HG03025 (cell line): Measurements from ENCODE around the gene BYSL.
"Not testable (repeated sequence)": the region's sequence is repeated elsewhere in the genome, so short reads cannot be mapped to it uniquely, and the experiment has no call there.

ENCODE experiments used
- ATAC-seq: cut with Tn5 transposase; IDR thresholded peaks from one replicate; pipeline ENCODE4 v1.9.1; 2021; ENCODE audit warnings: mild to moderate bottlenecking, moderate library complexity; ENCODE audit not compliant: unreplicated experiment, low FRiP score

BYSL gene

DNA sequence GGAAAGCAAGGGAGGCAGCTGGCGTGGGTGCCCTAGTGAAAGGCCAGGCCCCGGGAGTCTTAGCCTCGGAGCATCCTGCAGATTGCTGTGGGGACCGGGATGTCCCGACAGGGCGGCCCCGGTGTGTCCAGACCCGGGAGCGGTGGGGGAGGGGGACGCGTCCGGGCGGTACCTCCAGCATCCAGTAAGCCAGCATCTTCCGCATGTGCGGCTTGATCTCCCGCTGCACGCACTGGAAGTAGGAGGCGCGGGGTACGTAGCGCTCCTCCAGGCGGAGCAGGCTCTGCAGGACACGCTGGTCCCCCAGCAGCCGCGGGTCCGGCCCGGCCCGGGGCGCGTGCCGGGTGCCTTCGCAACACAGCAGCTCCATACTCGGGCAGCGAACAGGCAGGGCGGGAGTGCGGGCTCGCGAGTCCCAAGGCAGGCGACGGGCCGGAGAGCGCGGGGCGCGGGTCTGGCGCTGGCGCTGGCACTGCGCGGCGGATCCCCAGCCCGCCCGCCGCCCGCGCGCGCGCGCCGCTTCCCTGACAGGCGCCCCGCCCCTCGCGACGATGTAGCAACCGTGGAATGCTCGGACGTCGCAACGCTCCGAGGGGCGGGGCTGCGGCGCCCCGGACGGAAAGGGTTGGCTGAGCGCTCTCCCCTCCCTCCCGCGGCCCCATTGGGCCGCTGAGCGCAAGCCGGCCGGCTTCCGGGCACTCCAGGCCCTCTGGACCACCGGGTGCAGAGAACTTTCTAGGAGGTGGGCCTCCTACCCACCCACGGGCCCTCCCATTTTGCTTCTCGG, 20.2 kb downstream of the BYSL start, which contains the start of gene CCND3:
TSS of gene CCND3 (minus strand) at position 529 of the 787 bp plus-strand sequence. CDS start at position 370, 159 bp downstream.
- ATAC-seq, result peak; percentile 71

DNA sequence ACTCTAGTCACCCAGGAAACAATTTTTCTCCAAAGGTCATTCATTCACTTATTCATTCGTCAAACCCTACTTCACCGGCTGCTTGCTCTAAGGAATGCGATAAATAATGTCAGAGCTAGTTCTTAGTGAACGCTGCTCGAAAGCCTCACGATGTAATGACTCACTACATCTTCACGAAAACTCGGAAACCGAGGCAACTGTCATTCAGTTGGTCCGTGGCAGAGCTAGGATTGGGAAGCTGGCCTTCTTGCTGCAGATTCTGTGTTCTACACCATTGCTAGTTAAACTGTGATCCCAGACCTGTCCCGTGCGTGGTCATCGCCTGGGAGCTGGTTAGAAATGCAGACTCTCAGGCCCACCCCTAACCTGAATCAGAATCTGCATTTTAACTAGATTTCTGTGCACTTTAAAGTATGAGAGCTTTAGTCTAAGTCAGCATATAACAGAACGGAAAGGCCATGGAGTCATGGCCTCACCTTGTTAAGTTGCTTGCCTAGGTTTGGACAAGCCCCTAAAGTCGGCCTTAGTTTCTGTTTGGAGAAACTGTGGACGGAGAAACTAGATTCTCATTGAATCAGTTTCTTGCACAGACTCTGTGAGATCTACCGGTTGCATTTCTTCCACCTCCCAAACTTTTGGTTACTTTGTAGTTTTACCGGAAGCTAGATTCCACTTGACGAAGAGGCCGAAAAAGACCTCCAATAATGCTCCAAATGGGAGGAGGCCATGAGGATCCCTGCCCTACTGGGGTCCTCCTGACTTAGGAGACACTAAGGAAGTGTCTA, 21.0 kb downstream of the BYSL start:
- peak; percentile 2 for ATAC-seq

GRCh38 chr6:41942882-41943281, 21.6 kb downstream of the BYSL start:
- ATAC-seq, result not testable (repeated sequence)

DNA sequence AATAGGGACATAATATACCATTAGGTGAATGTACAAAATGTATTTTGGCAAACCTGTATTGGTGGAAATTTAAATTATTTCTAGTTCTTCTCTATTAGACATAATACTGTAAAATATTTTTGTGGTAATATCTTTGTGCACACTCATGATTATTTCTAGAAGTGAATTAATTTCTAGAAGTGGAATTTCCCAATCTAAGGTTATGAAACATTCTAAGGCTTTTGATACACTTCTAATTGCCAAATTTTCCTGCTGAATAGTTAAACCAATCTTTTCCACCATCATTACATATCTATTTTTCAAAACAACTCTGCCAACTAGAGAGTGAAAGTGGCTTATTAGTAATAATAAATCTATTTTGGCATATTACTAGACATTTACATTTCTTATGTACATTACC, 22.2 kb downstream of the BYSL start:
- ATAC-seq, result no peak

DNA sequence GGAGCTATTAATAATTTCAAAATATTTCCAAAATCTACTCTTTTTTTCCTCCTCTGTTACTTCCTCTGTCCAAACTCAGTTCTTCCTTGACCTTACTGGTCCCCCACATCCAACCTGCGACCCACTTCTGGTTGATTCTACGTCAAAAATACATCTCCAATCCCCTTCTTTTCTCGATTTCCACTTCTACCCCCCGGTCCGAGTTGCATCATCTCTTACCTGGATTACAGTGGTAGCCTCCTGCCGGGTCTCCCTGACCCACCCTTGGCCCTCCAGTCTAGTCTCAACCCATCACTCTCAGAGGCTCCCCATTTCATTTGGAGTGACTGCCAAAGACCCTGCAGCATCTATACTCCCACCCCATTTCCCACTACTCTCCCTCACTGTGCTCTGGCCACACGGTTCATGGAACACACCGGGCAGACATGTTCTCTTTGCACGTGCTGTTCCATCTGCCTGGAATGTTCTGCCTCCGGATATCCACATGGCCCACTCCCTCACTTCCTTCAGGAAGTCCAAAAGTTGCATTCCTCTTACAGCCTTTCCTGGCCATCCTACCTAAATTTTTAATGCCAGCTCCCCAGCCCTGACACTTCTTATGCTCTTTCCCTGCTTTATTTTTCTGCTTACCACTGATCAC, 26.4 kb downstream of the BYSL start:
- no peak for ATAC-seq

GRCh38 chr6:41954668-41955067, 33.4 kb downstream of the BYSL start:
- no peak for ATAC-seq

DNA sequence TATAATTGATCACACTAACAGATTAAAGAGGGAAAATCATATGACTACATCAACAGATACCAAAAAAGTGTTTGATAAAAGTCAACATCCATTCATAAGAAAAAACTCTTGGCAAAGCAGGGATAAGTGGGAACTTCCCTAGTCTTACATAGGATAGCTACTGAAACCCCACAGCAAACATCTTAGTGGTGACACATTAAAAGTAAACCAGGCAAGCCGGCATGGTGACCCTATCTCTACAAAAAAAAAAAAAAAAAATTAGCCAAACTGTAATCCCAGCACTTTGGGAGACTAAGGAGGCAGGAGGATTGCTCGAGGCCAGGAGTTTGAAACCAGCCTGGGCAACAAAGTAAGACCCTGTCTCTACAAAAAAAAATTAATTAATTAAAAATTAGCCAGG, 34.1 kb downstream of the BYSL start:
- ATAC-seq, result no peak

- no peak for ATAC-seq
Observed at GRCh38 chr6:41957117-41957516, 35.8 kb downstream of the BYSL start.

DNA sequence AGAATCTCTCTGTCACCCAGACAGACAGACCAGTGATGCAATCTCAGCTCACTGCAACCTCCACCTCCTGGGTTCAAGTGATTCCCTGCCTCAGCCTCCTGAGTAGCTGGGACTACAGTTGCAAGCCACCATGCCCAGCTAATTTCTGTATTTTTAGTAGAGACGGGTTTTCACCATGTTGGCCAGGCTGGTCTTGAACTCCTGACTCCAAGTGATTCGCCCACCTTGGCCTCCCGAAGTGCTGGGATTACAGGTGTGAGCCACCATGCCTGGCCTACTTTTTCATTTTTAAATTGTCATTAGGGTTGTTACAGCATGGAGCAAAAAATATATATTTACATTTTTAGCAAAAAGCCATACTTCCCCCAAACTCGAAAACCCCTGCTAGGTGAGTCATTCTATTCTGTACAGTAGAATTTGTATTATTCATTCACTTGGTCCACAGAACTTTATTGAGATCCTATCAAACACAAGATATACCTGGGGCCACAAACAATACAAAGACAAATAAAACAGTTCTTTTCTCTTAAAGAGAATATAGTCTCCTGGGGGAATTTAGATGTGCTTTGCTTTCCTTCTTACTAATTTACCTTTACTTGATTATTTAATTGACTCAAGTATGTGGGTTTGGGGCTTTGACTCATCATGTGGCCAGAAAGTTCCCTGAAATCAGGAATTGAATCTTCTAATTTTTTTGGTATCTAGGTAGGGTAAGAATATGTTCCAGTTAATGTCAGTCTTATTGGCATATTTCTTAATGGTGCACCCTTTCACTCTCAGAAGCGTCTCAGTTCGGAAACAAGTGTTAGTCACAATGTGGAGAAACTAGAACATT, 36.9 kb downstream of the BYSL start:
- no peak for ATAC-seq

DNA sequence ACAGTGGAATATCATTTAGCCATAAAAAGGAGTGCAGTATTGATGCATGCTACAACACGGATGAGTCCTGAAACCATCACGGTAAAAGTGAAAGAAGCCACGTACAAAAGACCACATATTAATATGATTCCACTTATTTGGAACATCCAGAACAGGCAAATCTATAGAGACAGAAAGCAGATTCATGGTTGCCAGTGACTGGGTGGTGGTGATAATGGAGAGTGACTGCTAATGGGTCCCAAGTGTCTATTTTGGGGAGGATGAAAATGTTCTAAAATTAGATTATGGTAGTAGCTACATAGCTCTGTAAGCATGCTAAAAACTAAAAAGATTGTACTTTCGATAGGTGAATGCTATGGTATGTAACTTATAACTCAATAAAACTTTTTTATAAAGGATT, 38.7 kb downstream of the BYSL start:
- ATAC-seq, result no peak

- no peak for ATAC-seq
Observed at GRCh38 chr6:41963371-41963770, 42.1 kb downstream of the BYSL start.

GRCh38 chr6:41964201-41964887, 43.0 kb downstream of the BYSL start:
- ATAC-seq, result no peak

DNA sequence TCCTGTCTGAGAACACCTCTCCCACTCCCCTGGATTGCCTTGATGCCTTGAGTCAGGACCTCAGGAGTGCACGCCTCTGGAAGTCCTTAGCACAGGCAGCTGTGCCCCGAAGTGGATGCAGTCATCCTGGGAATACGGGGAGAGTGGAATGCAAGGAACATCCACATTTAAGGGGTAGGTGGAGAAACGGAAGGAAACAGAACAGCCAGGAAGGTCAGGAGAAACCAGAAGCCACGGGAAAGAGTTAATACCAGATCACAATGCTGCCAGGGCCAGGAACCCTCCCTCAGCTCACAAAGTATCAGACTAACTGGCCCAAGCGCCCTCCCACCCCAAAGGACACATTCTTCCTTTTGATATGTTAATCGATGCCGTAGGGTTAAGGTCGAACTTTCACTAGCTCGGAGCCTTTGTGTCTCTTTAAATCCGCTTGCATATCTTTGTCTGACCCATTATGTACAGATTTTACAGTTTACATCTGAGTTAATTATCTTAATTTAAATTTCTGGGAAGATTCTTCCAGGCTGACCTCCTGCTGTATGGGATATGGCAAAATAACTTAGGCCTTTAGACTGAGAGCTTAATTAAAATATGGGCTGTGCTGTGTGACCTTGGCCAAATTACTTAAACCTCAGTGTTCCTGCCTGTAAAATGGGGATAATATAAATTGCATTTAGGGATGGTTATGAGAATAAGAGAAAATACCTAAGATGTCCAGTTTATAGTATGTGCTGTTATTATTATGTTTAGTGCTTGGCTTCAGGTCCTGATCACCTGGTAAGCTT, 44.3 kb downstream of the BYSL start:
- no peak for ATAC-seq

- no peak for ATAC-seq
Observed at GRCh38 chr6:41966214-41966920, 45.1 kb downstream of the BYSL start.

GRCh38 chr6:41966961-41967311, 45.6 kb downstream of the BYSL start:
- ATAC-seq, result no peak

GRCh38 chr6:41967312-41968287, 46.3 kb downstream of the BYSL start:
- ATAC-seq, result no peak

DNA sequence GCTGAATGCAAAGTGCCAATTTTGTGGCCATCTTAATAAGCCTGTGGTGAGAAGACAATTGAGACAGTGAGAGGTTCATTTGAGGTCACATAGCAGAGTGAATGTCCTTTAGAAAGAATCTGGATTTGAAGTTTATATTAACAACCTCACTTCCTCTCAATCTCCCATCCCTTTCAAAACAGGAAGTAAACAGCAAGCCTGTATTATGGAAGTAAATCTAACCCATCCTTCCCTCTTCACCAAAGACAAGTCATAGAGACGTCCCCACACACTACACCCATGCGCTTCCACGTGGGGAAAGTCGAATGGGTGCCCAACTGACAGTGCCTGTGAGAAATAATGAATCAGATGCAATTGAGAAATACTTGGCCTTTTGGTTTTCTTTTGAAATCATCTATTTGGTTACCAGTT, 49.1 kb downstream of the BYSL start:
- no peak for ATAC-seq
